GM23338 (cell line): ENCODE measurements around the gene FCGBP. TPM values are rescaled to one million over a fixed set of nuclear protein-coding genes. Genes with fewer than 3 reads are reported as not detected.

Source experiments
- ATAC-seq: fragments of 200-7000 bp; cut with Tn5 transposase; 3 replicates; pipeline ENCODE4 v1.9.1; 2020
- DNase-seq: peaks from one replicate; pipeline ENCODE4 v3.0.0-alpha.2; 2015; ENCODE audit warnings: low spot score
- H2AFZ ChIP-seq: fragments of 200-600 bp; sonication (generic); 2 replicates; pipeline ENCODE4 v1.8.0; 2016; ENCODE audit warnings: antibody characterized with exemption, mild to moderate bottlenecking, moderate library complexity
- H3F3A ChIP-seq: fragments of 200-600 bp; sonication (generic); replicated peaks from 2 replicates; pipeline ENCODE4 v1.8.0; 2017; ENCODE audit warnings: antibody characterized with exemption, mixed run types, low read depth
- H3K27ac ChIP-seq: fragments of 200-600 bp; sonication (generic); 2 replicates; pipeline ENCODE4 v1.6.1; 2016; ENCODE audit warnings: low read depth
- H3K27me3 ChIP-seq: fragments of 200-600 bp; sonication (generic); 2 replicates; pipeline ENCODE4 v1.8.0; 2016; ENCODE audit warnings: mild to moderate bottlenecking, mixed run types, moderate library complexity; ENCODE audit not compliant: insufficient read depth
- H3K36me3 ChIP-seq: fragments of 200-600 bp; sonication (generic); 2 replicates; pipeline ENCODE4 v1.8.0; 2016; ENCODE audit warnings: mild to moderate bottlenecking; ENCODE audit not compliant: insufficient read depth
- H3K4me1 ChIP-seq: fragments of 200-600 bp; sonication (generic); 2 replicates; pipeline ENCODE4 v1.8.0; 2016; ENCODE audit warnings: mild to moderate bottlenecking, moderate library complexity; ENCODE audit not compliant: insufficient read depth
- H3K4me2 ChIP-seq: fragments of 200-600 bp; sonication (generic); 2 replicates; pipeline ENCODE4 v1.7.1; 2017; ENCODE audit warnings: mixed run types
- H3K4me3 ChIP-seq: fragments of 200-600 bp; sonication (generic); 2 replicates; pipeline ENCODE4 v1.6.1; 2016; ENCODE audit warnings: mixed run types
- H3K79me2 ChIP-seq: fragments of 200-600 bp; sonication (generic); replicated peaks from 2 replicates; pipeline ENCODE4 v1.8.0; 2017; ENCODE audit warnings: mild to moderate bottlenecking; ENCODE audit not compliant: insufficient read depth
- H3K9me2 ChIP-seq: fragments of 200-600 bp; sonication (generic); 2 replicates; pipeline ENCODE4 v1.8.0; 2017; ENCODE audit not compliant: insufficient read depth
- H4K20me1 ChIP-seq: fragments of 200-600 bp; sonication (generic); replicated peaks from 2 replicates; pipeline ENCODE4 v1.8.0; 2017; ENCODE audit warnings: mild to moderate bottlenecking; ENCODE audit not compliant: insufficient read depth
- H3K27ac Mint-ChIP-seq: 2 replicates; pipeline ENCODE4 v1.8.0; 2020; ENCODE audit warnings: inconsistent platforms, mild to moderate bottlenecking, moderate library complexity, mixed read lengths
- H3K27me3 Mint-ChIP-seq: 3 replicates; pipeline ENCODE4 v1.8.0; 2022; ENCODE audit warnings: low read depth, mild to moderate bottlenecking, moderate library complexity, mixed read lengths, inconsistent platforms; ENCODE audit not compliant: insufficient read depth, poor library complexity
- H3K36me3 Mint-ChIP-seq: 3 replicates; pipeline ENCODE4 v1.8.0; 2021; ENCODE audit warnings: low read depth, mild to moderate bottlenecking, inconsistent platforms, moderate library complexity, mixed read lengths
- H3K4me1 Mint-ChIP-seq: 3 replicates; pipeline ENCODE4 v1.8.0; 2020; ENCODE audit warnings: mild to moderate bottlenecking, inconsistent platforms, mixed read lengths
- H3K4me3 Mint-ChIP-seq: 3 replicates; pipeline ENCODE4 v1.8.0; 2021; ENCODE audit warnings: moderate library complexity, mild to moderate bottlenecking, inconsistent platforms, mixed read lengths
- H3K9me3 Mint-ChIP-seq: 3 replicates; pipeline ENCODE4 v1.8.0; 2020; ENCODE audit warnings: moderate library complexity, mild to moderate bottlenecking, inconsistent platforms, mixed read lengths
- CTCF ChIP-seq, 2 experiments: fragments of 200-600 bp in 1 of 2; sonication (generic) in 1 of 2; conservative IDR thresholded peaks; 2 replicates each; pipeline versions ENCODE4 v1.5.1 to v1.6.1; 2016 to 2017; ENCODE audit warnings: antibody characterized with exemption in 2 of 2, low read depth in 2 of 2, mild to moderate bottlenecking in 2 of 2, moderate library complexity in 1 of 2
- JUNB ChIP-seq: IDR thresholded peaks from one replicate; pipeline ENCODE4 v1.6.1; 2016; ENCODE audit warnings: antibody characterized with exemption; ENCODE audit not compliant: unreplicated experiment
- REST ChIP-seq: IDR thresholded peaks from one replicate; pipeline ENCODE4 v1.6.1; 2018; ENCODE audit warnings: antibody characterized with exemption; ENCODE audit not compliant: unreplicated experiment
- ZNF114 ChIP-seq: fragments of 250-450 bp; sonication (Bioruptor Pico); IDR thresholded peaks from 2 replicates; pipeline ENCODE4 v1.5.0; 2020; ENCODE audit warnings: mild to moderate bottlenecking, moderate library complexity
- ZNF462 ChIP-seq: fragments of 250-450 bp; sonication (Bioruptor Pico); IDR thresholded peaks from 2 replicates; pipeline ENCODE4 v1.5.0; 2020; ENCODE audit warnings: mild to moderate bottlenecking, moderate library complexity
- polyA plus RNA-seq: library from polyadenylated mRNA; unstranded; fragments of >200 nt; fragmentation: Nextera tagmentation; extraction: Ambion mirVana; gene quantifications from 2 replicates; pipeline ENCODE4 v1.2.1, GENCODE V29; 2016
- total RNA-seq: library from RNA; depleted of rRNA; stranded (reverse); fragments of >200 nt; shearing (Covaris generic); gene quantifications from 2 replicates; pipeline ENCODE4 v1.2.3, GENCODE V29; 2014

The FCGBP gene
- total and polyA plus RNA-seq, 2 experiments from 2014 or later, result 0.44 to 3.6 TPM

GRCh38 chr19:39969681-39970424 lies 35.4 kb upstream of the FCGBP start (continued):
- TF ChIP-seq ZNF462 (CRISPR knock-in tag) (no peak), JUNB (no peak)

GRCh38 chr19:39969266-39969665 lies 34.8 kb upstream of the FCGBP start:
- peaks cover 8% of the 10 kb centered on the region; the same call in 2 of the 3 replicates for H3K4me1 Mint-ChIP-seq
- peaks cover 17% of the 10 kb centered on the region for H3K79me2 ChIP-seq
- TF ChIP-seq ZNF114 (CRISPR knock-in tag) (no peak), REST (no peak), CTCF (conservative IDR thresholded peaks at IDR 0.05; ENCODE audit: low read depth in 2 of 2) (no peak)
- peaks cover 31% of the 10 kb centered on the region for H3K36me3 Mint-ChIP-seq
- H3K4me3 Mint-ChIP-seq, result peak overlapping the region; percentile 96
- ATAC-seq (no peak), DNase-seq (no peak)
- no peak overlapping the region for H3K27ac Mint-ChIP-seq
- no peak overlapping the region for H3K27ac ChIP-seq
- H3K4me2 ChIP-seq, result no peak overlapping the region
- H3K36me3 ChIP-seq, result peaks cover 13% of the 10 kb centered on the region
- no peaks in the 10 kb centered on the region for H3F3A ChIP-seq
- H2AFZ ChIP-seq, result no peak overlapping the region
- H3K27me3 Mint-ChIP-seq, result peaks cover 11% of the 10 kb centered on the region
- no peaks in the 10 kb centered on the region for H3K27me3 ChIP-seq
- H3K4me3 ChIP-seq, result no peak overlapping the region
- no peaks in the 10 kb centered on the region; the same call in 2 of the 3 replicates for H3K9me3 Mint-ChIP-seq
- 0 out of 2 replicates have a peak, but pooled peaks cover 3% of the 10 kb centered on the region for H3K9me2 ChIP-seq
- H3K4me1 ChIP-seq, result no peaks in the 10 kb centered on the region; the same call in 1 of the 2 replicates
- H4K20me1 ChIP-seq, result peaks cover 7% of the 10 kb centered on the region; the same call in 1 of the 2 replicates
